ENCODE data around the gene STOML1.
"Not testable (repeated sequence)": the region's sequence is repeated elsewhere in the genome, so short reads cannot be mapped to it uniquely, and the experiment has no call there.

STOML1 gene

GRCh38 chr15:73964736-73965093 lies 27.4 kb downstream of the STOML1 start:
- no peak for DNase-seq

GRCh38 chr15:73962433-73962832 lies 29.7 kb downstream of the STOML1 start:
- no peak for DNase-seq

GRCh38 chr15:73960472-73961070 lies 31.5 kb downstream of the STOML1 start:
- not testable (repeated sequence) for DNase-seq

GRCh38 chr15:73959801-73960200 lies 32.3 kb downstream of the STOML1 start:
- no peak for DNase-seq

- DNase-seq, result no peak
Observed at GRCh38 chr15:73959012-73959581, 33.0 kb downstream of the STOML1 start.

GRCh38 chr15:73957785-73958184 lies 34.3 kb downstream of the STOML1 start:
- DNase-seq, result no peak

- DNase-seq, result no peak
Observed at GRCh38 chr15:73957276-73957675, 34.8 kb downstream of the STOML1 start.

- no peak for DNase-seq
Observed at GRCh38 chr15:73956743-73957135, 35.4 kb downstream of the STOML1 start.

- DNase-seq, result no peak
Observed at GRCh38 chr15:73955861-73956742, 36.0 kb downstream of the STOML1 start.

- no peak for DNase-seq
Observed at GRCh38 chr15:73955326-73955725, 36.8 kb downstream of the STOML1 start.

- no peak for DNase-seq
Observed at GRCh38 chr15:73954188-73955145, 37.6 kb downstream of the STOML1 start.

- DNase-seq, result no peak
Observed at GRCh38 chr15:73952913-73953750, 39.0 kb downstream of the STOML1 start.

- no peak for DNase-seq
Observed at GRCh38 chr15:73952171-73952912, 39.8 kb downstream of the STOML1 start.

GRCh38 chr15:73951601-73952000 lies 40.5 kb downstream of the STOML1 start:
- DNase-seq, result no peak

- DNase-seq, result peak; percentile 73
Observed at GRCh38 chr15:73950831-73951561, 41.1 kb downstream of the STOML1 start.

GRCh38 chr15:73950479-73950830 lies 41.6 kb downstream of the STOML1 start:
- DNase-seq, result no peak

- DNase-seq, result no peak
Observed at GRCh38 chr15:73949496-73949895, 42.6 kb downstream of the STOML1 start.

- DNase-seq, result no peak
Observed at GRCh38 chr15:73948982-73949381, 43.1 kb downstream of the STOML1 start.

GRCh38 chr15:73948396-73948795 lies 43.7 kb downstream of the STOML1 start:
- no peak for DNase-seq

GRCh38 chr15:73947651-73948050 lies 44.4 kb downstream of the STOML1 start:
- no peak for DNase-seq
